Endothelial cell (in vitro differentiated cells): ENCODE data around the gene RTKN. TPM values are rescaled to one million over a fixed set of nuclear protein-coding genes. Genes with fewer than 3 reads are reported as not detected.
A peak's percentile ranks its signal among the peaks of the same experiment; 100 is the strongest.
"Not testable (repeated sequence)": the region's sequence is repeated elsewhere in the genome, so short reads cannot be mapped to it uniquely, and the experiment has no call there.

ENCODE experiments used
- DNase-seq: peaks from one replicate; pipeline ENCODE4 v3.0.0; 2021; ENCODE audit warnings: low spot score
- H3K27ac Mint-ChIP-seq: one replicate; pipeline ENCODE4 v1.8.0; 2021; ENCODE audit warnings: mixed read lengths, inconsistent platforms; ENCODE audit not compliant: unreplicated experiment
- H3K27me3 Mint-ChIP-seq: one replicate; pipeline ENCODE4 v1.8.0; 2021; ENCODE audit warnings: mild to moderate bottlenecking, moderate library complexity, mixed read lengths, inconsistent platforms; ENCODE audit not compliant: unreplicated experiment
- H3K36me3 Mint-ChIP-seq: one replicate; pipeline ENCODE4 v1.8.0; 2021; ENCODE audit warnings: mild to moderate bottlenecking, low read depth, mixed read lengths, inconsistent platforms; ENCODE audit not compliant: unreplicated experiment
- H3K4me1 Mint-ChIP-seq: one replicate; pipeline ENCODE4 v1.8.0; 2021; ENCODE audit warnings: mild to moderate bottlenecking, mixed read lengths, inconsistent platforms; ENCODE audit not compliant: unreplicated experiment
- H3K4me3 Mint-ChIP-seq: one replicate; pipeline ENCODE4 v1.8.0; 2021; ENCODE audit warnings: mild to moderate bottlenecking, mixed read lengths, inconsistent platforms; ENCODE audit not compliant: unreplicated experiment
- H3K9me3 Mint-ChIP-seq: one replicate; pipeline ENCODE4 v1.8.0; 2021; ENCODE audit warnings: mixed read lengths, inconsistent platforms; ENCODE audit not compliant: unreplicated experiment
- CTCF ChIP-seq: fragments of 200-600 bp; sonication (generic); IDR thresholded peaks from one replicate; pipeline ENCODE4 v1.5.0; 2021; ENCODE audit warnings: antibody characterized with exemption; ENCODE audit not compliant: unreplicated experiment
- total RNA-seq: library from RNA; stranded (reverse); fragmentation: NEBNext Ultra II Directional; extraction: Animal tissue kit (Norgen Biotek cat#: 25700); gene quantifications from one replicate; pipeline ENCODE4 v1.2.1, GENCODE V29; 2021; ENCODE audit not compliant: unreplicated experiment

The RTKN gene
- total RNA-seq, 1 donor from 2014 or later = 65.4 TPM

DNA sequence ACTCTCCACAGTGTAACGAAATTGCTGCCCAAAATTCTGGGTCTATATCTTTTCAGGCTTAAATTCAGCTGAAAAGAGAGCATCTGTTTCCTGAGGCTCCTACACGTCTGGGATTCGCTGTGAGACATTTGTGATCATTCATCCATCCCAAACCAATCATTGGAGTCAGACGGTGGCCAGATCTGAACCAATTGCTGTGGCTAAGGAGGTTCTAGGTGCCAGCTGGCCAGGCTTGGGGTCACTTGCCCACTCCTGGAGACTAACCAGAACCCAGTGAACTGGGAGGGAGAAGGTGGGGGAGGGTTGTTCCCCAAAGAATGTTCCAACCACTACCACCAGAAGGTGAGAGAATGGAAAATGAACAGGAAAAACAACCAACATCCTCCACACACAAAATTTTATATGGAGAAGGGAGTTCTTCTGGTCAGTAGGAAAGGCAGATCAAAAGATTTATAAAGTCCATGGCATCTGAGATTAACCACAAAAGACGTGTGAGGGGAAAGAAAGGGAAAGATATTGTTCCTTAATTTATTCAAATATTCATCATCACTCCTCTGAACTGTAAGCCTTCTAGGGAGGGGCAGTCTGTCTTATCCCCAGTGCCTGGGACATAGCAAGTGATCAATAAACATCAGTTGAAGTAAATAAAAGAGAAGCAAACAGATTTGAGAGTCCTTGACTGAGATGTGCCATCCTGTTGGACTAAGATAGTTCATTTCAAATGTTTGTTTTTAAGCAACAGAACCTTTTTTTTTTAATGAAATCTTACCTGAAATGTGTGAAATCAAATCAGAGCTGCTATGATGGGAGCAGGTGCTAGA, 3.0 kb upstream of the RTKN start:
- Mint-ChIP-seq H3K27ac (no peak overlapping the region), H3K27me3 (peaks cover 8% of the 10 kb centered on the region), H3K36me3 (no peaks in the 10 kb centered on the region), H3K9me3 (no peaks in the 10 kb centered on the region), H3K4me1 (peaks cover 18% of the 10 kb centered on the region), H3K4me3 (no peak overlapping the region)
- TF ChIP-seq CTCF = no peak
- DNase-seq = no peak

GRCh38 chr2:74442483-74443297, 953 bp upstream of the RTKN start:
- not testable (repeated sequence) for DNase-seq, H3K9me3 Mint-ChIP-seq, H3K36me3 Mint-ChIP-seq
- Mint-ChIP-seq H3K27ac (peak overlapping the region; percentile 61), H3K27me3 (peaks cover 20% of the 10 kb centered on the region), H3K4me3 (peak overlapping the region; percentile 93), H3K4me1 (peaks cover 35% of the 10 kb centered on the region)

GRCh38 chr2:74441170-74441689, 507 bp downstream of the RTKN start:
- no peak overlapping the region for H3K27ac Mint-ChIP-seq
- H3K9me3 Mint-ChIP-seq = no peaks in the 10 kb centered on the region
- TF ChIP-seq CTCF = no peak
- H3K4me1 Mint-ChIP-seq = peaks cover 44% of the 10 kb centered on the region
- peaks cover 14% of the 10 kb centered on the region for H3K36me3 Mint-ChIP-seq
- peaks cover 20% of the 10 kb centered on the region for H3K27me3 Mint-ChIP-seq
- peak; percentile 26 for DNase-seq
- peak overlapping the region; percentile 92 for H3K4me3 Mint-ChIP-seq

DNA sequence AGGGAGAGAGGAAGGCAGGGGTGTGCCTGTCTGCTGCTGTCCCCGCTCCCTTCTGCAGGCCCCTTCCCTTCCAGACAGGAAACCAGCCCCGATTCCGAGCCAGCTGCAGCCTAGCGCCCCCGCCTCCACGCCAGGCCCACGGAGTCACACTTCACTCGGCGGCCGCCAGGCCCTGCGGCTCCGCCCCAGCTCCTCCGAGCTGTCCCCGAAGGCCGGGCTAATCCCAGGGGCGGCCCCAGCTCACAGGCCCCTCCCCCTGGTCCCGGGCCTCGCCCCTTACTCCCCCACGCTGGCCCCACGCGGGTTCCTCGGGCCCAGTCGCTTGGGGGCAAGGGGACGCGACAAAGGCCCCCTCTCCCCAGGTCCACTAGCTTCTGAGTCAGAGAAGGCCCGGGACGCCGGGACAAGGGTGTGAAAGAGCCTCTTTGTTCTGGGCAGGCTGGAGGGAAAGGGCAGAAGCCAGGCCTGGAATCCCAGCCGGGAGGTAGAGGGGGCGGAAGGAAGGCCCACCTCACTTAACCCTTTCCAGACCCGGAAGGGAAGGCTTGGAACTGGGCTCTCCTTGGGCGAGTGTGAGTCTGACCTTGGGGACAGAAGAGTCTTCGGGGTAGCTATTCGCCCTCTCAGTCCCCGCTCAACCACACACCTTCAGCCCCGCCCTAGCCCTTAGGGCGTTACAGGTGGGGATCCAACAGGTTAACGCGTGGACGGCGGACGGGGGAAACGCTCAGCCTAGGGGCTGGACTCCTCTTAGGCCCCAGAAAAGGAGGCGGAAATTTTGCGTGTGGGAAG, 1.2 kb downstream of the RTKN start:
- Mint-ChIP-seq H3K9me3 (no peaks in the 10 kb centered on the region), H3K36me3 (peaks cover 18% of the 10 kb centered on the region), H3K27ac (peak overlapping the region; percentile 92), H3K4me3 (peak overlapping the region; percentile 94), H3K4me1 (peaks cover 44% of the 10 kb centered on the region), H3K27me3 (peaks cover 20% of the 10 kb centered on the region)
- no peak for TF ChIP-seq CTCF
- DNase-seq = peak; percentile 91

- H3K9me3 Mint-ChIP-seq = no peaks in the 10 kb centered on the region
- peak overlapping the region; percentile 92 for H3K27ac Mint-ChIP-seq
- peak; percentile 60 for DNase-seq
- peaks cover 41% of the 10 kb centered on the region for H3K4me1 Mint-ChIP-seq
- no peak for TF ChIP-seq CTCF
- peaks cover 20% of the 10 kb centered on the region for H3K36me3 Mint-ChIP-seq
- H3K4me3 Mint-ChIP-seq = peak overlapping the region; percentile 94
- H3K27me3 Mint-ChIP-seq = peaks cover 16% of the 10 kb centered on the region
Measured at GRCh38 chr2:74439803-74440377, 1.8 kb downstream of the RTKN start.
